ENCODE measurements around the gene TNFAIP2. TPM values are rescaled to one million over a fixed set of nuclear protein-coding genes. Genes with fewer than 3 reads are reported as not detected.

Gene TNFAIP2
- total and polyA plus RNA-seq, 4 donors, result 8.9 to 32.0 (median 22.4) TPM

DNA sequence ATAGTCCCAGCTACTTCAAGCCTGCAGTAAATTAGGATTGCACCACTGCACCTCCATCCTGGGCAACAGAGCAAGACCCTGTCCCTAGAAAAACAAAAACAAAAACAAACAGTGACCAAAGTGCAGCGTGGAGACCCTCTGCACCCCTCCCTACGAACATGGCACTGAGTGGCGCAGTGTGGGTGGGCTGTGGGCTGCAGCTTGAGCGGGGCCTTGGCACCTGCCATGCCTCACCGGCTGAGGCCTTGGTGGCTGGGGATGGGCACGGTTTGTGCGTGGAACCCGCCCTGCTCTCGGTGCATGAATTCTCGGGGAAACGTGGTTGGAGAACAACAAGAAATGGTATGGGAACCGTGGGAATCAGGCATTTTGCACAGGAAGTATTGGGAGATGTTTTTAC, 60.8 kb downstream of the TNFAIP2 start:
- Histone ChIP-seq H3K4me1 (ENCODE audit: control insufficient read depth in 4 of 4, insufficient read depth in 4 of 4, low read length in 3 of 4) (peaks cover 5 to 30% (median 24%) of the 10 kb centered on the region in 4 donors), H3K27me3 (ENCODE audit: control insufficient read depth in 4 of 4, insufficient read depth in 4 of 4, low read length in 3 of 4) (no peaks in the 10 kb centered on the region), H3K9me3 (ENCODE audit: control insufficient read depth in 4 of 4, low read length in 3 of 4) (no peaks in the 10 kb centered on the region), H3K36me3 (ENCODE audit: control insufficient read depth in 4 of 4, insufficient read depth in 3 of 4, low read depth in 1 of 4, low read length in 3 of 4) (no peaks in the 10 kb centered on the region), H3K4me3 (ENCODE audit: low read depth in 1 of 3, low read length in 3 of 3) (no peak overlapping the region), H3K9ac (ENCODE audit: low read depth in 1 of 2, low read length in 2 of 2) (no peak overlapping the region), H3K27ac (ENCODE audit: low read depth in 1 of 2, low read length in 2 of 2) (no peak overlapping the region)
- no peak for TF ChIP-seq GABPA (IDR thresholded peaks at IDR 0.05 in 1 of 2, conservative IDR thresholded peaks at IDR 0.05 in 1 of 2)
- TF ChIP-seq FOXA2 (IDR thresholded peaks at IDR 0.05), result no peak
- no peak for TF ChIP-seq REST (IDR thresholded peaks at IDR 0.05)
- TF ChIP-seq TAF1 (conservative IDR thresholded peaks at IDR 0.05), result no peak
- no peak for TF ChIP-seq JUND (IDR thresholded peaks at IDR 0.05)
- TF ChIP-seq, protein P1, sequence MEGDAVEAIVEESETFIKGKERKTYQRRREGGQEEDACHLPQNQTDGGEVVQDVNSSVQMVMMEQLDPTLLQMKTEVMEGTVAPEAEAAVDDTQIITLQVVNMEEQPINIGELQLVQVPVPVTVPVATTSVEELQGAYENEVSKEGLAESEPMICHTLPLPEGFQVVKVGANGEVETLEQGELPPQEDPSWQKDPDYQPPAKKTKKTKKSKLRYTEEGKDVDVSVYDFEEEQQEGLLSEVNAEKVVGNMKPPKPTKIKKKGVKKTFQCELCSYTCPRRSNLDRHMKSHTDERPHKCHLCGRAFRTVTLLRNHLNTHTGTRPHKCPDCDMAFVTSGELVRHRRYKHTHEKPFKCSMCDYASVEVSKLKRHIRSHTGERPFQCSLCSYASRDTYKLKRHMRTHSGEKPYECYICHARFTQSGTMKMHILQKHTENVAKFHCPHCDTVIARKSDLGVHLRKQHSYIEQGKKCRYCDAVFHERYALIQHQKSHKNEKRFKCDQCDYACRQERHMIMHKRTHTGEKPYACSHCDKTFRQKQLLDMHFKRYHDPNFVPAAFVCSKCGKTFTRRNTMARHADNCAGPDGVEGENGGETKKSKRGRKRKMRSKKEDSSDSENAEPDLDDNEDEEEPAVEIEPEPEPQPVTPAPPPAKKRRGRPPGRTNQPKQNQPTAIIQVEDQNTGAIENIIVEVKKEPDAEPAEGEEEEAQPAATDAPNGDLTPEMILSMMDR (IDR thresholded peaks at IDR 0.05; ENCODE audit: low read depth, low read length, missing input control), result no peak
- no peak for TF ChIP-seq ATF3 (IDR thresholded peaks at IDR 0.05)
- TF ChIP-seq HNF4G (IDR thresholded peaks at IDR 0.05), result no peak
- WGBS, result 89% methylated on average over 12 of the region's 12 CpGs
- no peak for DNase-seq (ENCODE audit: low spot score)

DNA sequence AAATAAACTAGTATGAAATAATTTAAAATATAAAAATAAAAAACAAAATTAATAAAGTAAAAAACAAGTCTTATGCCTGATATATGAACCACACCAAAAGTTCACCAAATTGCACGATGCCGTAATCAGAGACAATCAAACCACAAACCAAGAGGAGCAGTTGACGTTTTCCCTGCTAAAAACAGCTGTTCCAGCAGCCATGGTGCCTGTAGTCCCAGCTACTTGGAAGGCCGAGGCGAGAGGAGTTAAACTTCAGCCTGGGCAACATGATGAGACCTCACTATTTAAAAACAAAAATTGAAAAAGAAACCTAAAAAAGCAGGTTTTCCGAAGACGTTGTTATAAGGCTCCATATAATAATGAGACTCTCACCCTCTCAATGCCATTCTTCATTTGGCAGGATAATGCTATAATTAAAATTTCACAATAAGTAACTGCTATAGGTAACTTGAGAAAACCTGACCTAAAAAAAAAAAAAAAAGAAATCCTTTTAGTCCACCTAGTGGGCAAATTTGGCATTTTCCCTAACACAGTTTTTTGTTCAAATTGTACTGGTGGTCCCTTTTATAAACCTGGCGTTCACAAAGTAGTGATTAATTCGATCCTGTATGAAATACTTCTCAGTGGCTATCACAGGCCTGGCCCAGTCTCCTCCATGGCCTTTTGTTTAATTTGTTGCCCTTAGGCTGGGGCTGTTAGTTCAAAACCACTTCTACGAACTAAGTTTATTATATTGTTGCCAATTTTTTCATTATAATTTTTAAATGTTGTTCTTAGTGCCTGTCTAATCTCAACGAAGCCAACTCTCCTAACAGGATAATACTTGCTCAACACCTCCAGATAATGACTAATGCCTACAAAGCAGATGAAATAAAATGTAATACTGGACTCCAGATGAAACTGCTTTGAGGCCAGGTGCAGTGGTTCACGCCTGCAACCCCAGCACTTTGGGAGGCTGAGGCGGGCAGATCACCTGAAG, 62.1 kb downstream of the TNFAIP2 start:
- Histone ChIP-seq H3K27me3 (ENCODE audit: control insufficient read depth in 4 of 4, insufficient read depth in 4 of 4, low read length in 3 of 4) (no peaks in the 10 kb centered on the region), H3K27ac (ENCODE audit: low read depth in 1 of 2, low read length in 2 of 2) (peak overlapping the region in 1 of 2 donors; percentile 93), H3K4me3 (ENCODE audit: low read depth in 1 of 3, low read length in 3 of 3) (no peak overlapping the region), H3K9me3 (ENCODE audit: control insufficient read depth in 4 of 4, low read length in 3 of 4) (no peaks in the 10 kb centered on the region), H3K4me1 (ENCODE audit: control insufficient read depth in 4 of 4, insufficient read depth in 4 of 4, low read length in 3 of 4) (peaks cover 5 to 30% (median 24%) of the 10 kb centered on the region in 4 donors), H3K36me3 (ENCODE audit: control insufficient read depth in 4 of 4, insufficient read depth in 3 of 4, low read depth in 1 of 4, low read length in 3 of 4) (no peaks in the 10 kb centered on the region), H3K9ac (ENCODE audit: low read depth in 1 of 2, low read length in 2 of 2) (peak overlapping the region in 1 of 2 donors; percentile 5)
- DNase-seq (ENCODE audit: low spot score), result no peak
- TF ChIP-seq, protein P1 (IDR thresholded peaks at IDR 0.05; ENCODE audit: low read depth, low read length, missing input control), result peak; percentile 73
- TF ChIP-seq, protein P2, sequence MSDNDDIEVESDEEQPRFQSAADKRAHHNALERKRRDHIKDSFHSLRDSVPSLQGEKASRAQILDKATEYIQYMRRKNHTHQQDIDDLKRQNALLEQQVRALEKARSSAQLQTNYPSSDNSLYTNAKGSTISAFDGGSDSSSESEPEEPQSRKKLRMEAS (IDR thresholded peaks at IDR 0.05), result no peak
- peak; percentile 77 to 78 for TF ChIP-seq RAD21 (IDR thresholded peaks at IDR 0.05)
- WGBS, result 46% methylated on average over 13 of the region's 13 CpGs

Data from liver (tissue), 9 donors.